ENCODE results near the gene CTR9.

GRCh38 chr11:10742460-10743208 lies 8.4 kb upstream of the CTR9 start:
- TF ChIP-seq POLR2AphosphoS5 (IDR thresholded peaks at IDR 0.05; ENCODE audit: low read depth, low read length): no peak
- no peak for TF ChIP-seq TAF1 (IDR thresholded peaks at IDR 0.05; ENCODE audit: borderline replicate concordance, insufficient read depth, low read length)
- TF ChIP-seq, protein P1, sequence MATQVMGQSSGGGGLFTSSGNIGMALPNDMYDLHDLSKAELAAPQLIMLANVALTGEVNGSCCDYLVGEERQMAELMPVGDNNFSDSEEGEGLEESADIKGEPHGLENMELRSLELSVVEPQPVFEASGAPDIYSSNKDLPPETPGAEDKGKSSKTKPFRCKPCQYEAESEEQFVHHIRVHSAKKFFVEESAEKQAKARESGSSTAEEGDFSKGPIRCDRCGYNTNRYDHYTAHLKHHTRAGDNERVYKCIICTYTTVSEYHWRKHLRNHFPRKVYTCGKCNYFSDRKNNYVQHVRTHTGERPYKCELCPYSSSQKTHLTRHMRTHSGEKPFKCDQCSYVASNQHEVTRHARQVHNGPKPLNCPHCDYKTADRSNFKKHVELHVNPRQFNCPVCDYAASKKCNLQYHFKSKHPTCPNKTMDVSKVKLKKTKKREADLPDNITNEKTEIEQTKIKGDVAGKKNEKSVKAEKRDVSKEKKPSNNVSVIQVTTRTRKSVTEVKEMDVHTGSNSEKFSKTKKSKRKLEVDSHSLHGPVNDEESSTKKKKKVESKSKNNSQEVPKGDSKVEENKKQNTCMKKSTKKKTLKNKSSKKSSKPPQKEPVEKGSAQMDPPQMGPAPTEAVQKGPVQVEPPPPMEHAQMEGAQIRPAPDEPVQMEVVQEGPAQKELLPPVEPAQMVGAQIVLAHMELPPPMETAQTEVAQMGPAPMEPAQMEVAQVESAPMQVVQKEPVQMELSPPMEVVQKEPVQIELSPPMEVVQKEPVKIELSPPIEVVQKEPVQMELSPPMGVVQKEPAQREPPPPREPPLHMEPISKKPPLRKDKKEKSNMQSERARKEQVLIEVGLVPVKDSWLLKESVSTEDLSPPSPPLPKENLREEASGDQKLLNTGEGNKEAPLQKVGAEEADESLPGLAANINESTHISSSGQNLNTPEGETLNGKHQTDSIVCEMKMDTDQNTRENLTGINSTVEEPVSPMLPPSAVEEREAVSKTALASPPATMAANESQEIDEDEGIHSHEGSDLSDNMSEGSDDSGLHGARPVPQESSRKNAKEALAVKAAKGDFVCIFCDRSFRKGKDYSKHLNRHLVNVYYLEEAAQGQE (IDR thresholded peaks at IDR 0.05; ENCODE audit: insufficient read depth in 1 of 2, low read depth in 2 of 2, low read length in 2 of 2): no peak
- TF ChIP-seq SIN3A (IDR thresholded peaks at IDR 0.05; ENCODE audit: borderline replicate concordance, insufficient read depth, low read length): no peak
